Jurkat, Clone E6-1 (cell line): ENCODE measurements around the gene PEAR1.

Experiments
- DNase-seq: peaks from one replicate; pipeline ENCODE4 v3.0.0-alpha.2; 2011; ENCODE audit warnings: low read depth, low spot score
- H3K4me3 ChIP-seq: 2 replicates; pipeline ENCODE4 v1.5.1; 2011; ENCODE audit warnings: mild to moderate bottlenecking, low read length, control low read depth, moderate library complexity

Gene PEAR1

GRCh38 chr1:156944848-156945247, 51.3 kb downstream of the PEAR1 start:
- no peak overlapping the region for H3K4me3 ChIP-seq
- DNase-seq: no peak

GRCh38 chr1:156945881-156946661, 52.6 kb downstream of the PEAR1 start:
- DNase-seq: no peak
- H3K4me3 ChIP-seq: no peak overlapping the region

GRCh38 chr1:156947127-156947526, 53.6 kb downstream of the PEAR1 start:
- DNase-seq: no peak
- H3K4me3 ChIP-seq: no peak overlapping the region

- no peak overlapping the region for H3K4me3 ChIP-seq
- DNase-seq: no peak
Observed at GRCh38 chr1:156947818-156948525, 54.5 kb downstream of the PEAR1 start.

GRCh38 chr1:156948708-156949107, 55.2 kb downstream of the PEAR1 start:
- H3K4me3 ChIP-seq: no peak overlapping the region
- DNase-seq: no peak

GRCh38 chr1:156949127-156949526, 55.6 kb downstream of the PEAR1 start:
- H3K4me3 ChIP-seq: no peak overlapping the region
- no peak for DNase-seq

GRCh38 chr1:156951371-156951770, 57.9 kb downstream of the PEAR1 start:
- no peak for DNase-seq
- H3K4me3 ChIP-seq: no peak overlapping the region

- no peak overlapping the region for H3K4me3 ChIP-seq
- no peak for DNase-seq
Observed at GRCh38 chr1:156953571-156953970, 60.1 kb downstream of the PEAR1 start.

- H3K4me3 ChIP-seq: no peak overlapping the region
- DNase-seq: no peak
Observed at GRCh38 chr1:156956333-156956732, 62.8 kb downstream of the PEAR1 start.

- H3K4me3 ChIP-seq: no peak overlapping the region
- no peak for DNase-seq
Observed at GRCh38 chr1:156957634-156958033, 64.1 kb downstream of the PEAR1 start.

GRCh38 chr1:156958247-156958714, 64.8 kb downstream of the PEAR1 start:
- DNase-seq: no peak
- H3K4me3 ChIP-seq: no peak overlapping the region

GRCh38 chr1:156959414-156959813, 65.9 kb downstream of the PEAR1 start:
- no peak for DNase-seq

GRCh38 chr1:156959925-156960324, 66.4 kb downstream of the PEAR1 start:
- H3K4me3 ChIP-seq: no peak overlapping the region
- no peak for DNase-seq

More at GRCh38 chr1:156959414-156959813, 65.9 kb downstream of the PEAR1 start:
- H3K4me3 ChIP-seq: no peak overlapping the region

GRCh38 chr1:156961709-156962108, 68.2 kb downstream of the PEAR1 start:
- H3K4me3 ChIP-seq: peak overlapping the region; percentile 13; the same call in 1 of the 2 replicates
- peak; percentile 85 for DNase-seq

GRCh38 chr1:156963621-156964020, 70.1 kb downstream of the PEAR1 start:
- peak; percentile 87 for DNase-seq

GRCh38 chr1:156964441-156964840, 70.9 kb downstream of the PEAR1 start:
- no peak overlapping the region for H3K4me3 ChIP-seq

More at GRCh38 chr1:156963621-156964020, 70.1 kb downstream of the PEAR1 start:
- H3K4me3 ChIP-seq: peak overlapping the region; percentile 62

More at GRCh38 chr1:156964441-156964840, 70.9 kb downstream of the PEAR1 start:
- DNase-seq: no peak
